GM18909 (cell line): ENCODE measurements around the gene B4GALNT1.
"Not testable (repeated sequence)": the region's sequence is repeated elsewhere in the genome, so short reads cannot be mapped to it uniquely, and the experiment has no call there.

ENCODE experiments used
- ATAC-seq: cut with Tn5 transposase; IDR thresholded peaks from one replicate; pipeline ENCODE4 v1.9.1; 2021; ENCODE audit warnings: mild to moderate bottlenecking; ENCODE audit not compliant: unreplicated experiment, poor library complexity

The B4GALNT1 gene

GRCh38 chr12:57632958-57633840 lies at the start of gene B4GALNT1:
Gene B4GALNT1 (minus strand): TSS chr12:57633201. CDS start chr12:57632132, 1,069 bp downstream.
- ATAC-seq: peak; percentile 85

GRCh38 chr12:57679697-57680096 lies 46.7 kb upstream of the B4GALNT1 start:
- ATAC-seq: no peak

GRCh38 chr12:57677947-57678346 lies 44.9 kb upstream of the B4GALNT1 start:
- ATAC-seq: not testable (repeated sequence)

GRCh38 chr12:57674691-57675090 lies 41.7 kb upstream of the B4GALNT1 start:
- no peak for ATAC-seq

- ATAC-seq: no peak
These were observed 39.8 kb upstream of the B4GALNT1 start for GRCh38 chr12:57672801-57673200.

- ATAC-seq: not testable (repeated sequence)
These were observed 38.8 kb upstream of the B4GALNT1 start for GRCh38 chr12:57671811-57672210.

GRCh38 chr12:57669691-57670090 lies 36.7 kb upstream of the B4GALNT1 start:
- ATAC-seq: not testable (repeated sequence)

GRCh38 chr12:57666897-57667296 lies 33.9 kb upstream of the B4GALNT1 start:
- ATAC-seq: no peak

GRCh38 chr12:57665066-57665820 lies 32.2 kb upstream of the B4GALNT1 start:
- not testable (repeated sequence) for ATAC-seq

- no peak for ATAC-seq
These were observed 28.4 kb upstream of the B4GALNT1 start for GRCh38 chr12:57661376-57661775.

- ATAC-seq: no peak
These were observed 25.9 kb upstream of the B4GALNT1 start for GRCh38 chr12:57658890-57659289.

GRCh38 chr12:57657744-57658143 lies 24.7 kb upstream of the B4GALNT1 start:
- ATAC-seq: no peak

GRCh38 chr12:57656408-57656807 lies 23.4 kb upstream of the B4GALNT1 start:
- not testable (repeated sequence) for ATAC-seq

- ATAC-seq: no peak
These were observed 22.7 kb upstream of the B4GALNT1 start for GRCh38 chr12:57655541-57656240.

GRCh38 chr12:57654042-57654441 lies 21.0 kb upstream of the B4GALNT1 start:
- ATAC-seq: no peak

- ATAC-seq: not testable (repeated sequence)
These were observed 13.7 kb upstream of the B4GALNT1 start for GRCh38 chr12:57646659-57647049.

GRCh38 chr12:57645990-57646658 lies 13.1 kb upstream of the B4GALNT1 start:
- ATAC-seq: not testable (repeated sequence)

GRCh38 chr12:57641699-57642442 lies 8.9 kb upstream of the B4GALNT1 start:
- ATAC-seq: no peak
